C4-2B (cell line): ENCODE data around the gene HOXC10.

Source experiments
- H3K27ac ChIP-seq: fragments of 450-650 bp; 2 replicates; pipeline ENCODE4 v1.5.1; 2017
- ZFX ChIP-seq: fragments of 450-650 bp; IDR thresholded peaks from 2 replicates; pipeline ENCODE4 v1.6.1; 2017
- TF ChIP-seq, protein P1 (sequence below): fragments of 450-650 bp; conservative IDR thresholded peaks from 2 replicates; pipeline ENCODE4 v1.5.1; 2017; ENCODE audit warnings: mild to moderate bottlenecking

The HOXC10 gene

DNA sequence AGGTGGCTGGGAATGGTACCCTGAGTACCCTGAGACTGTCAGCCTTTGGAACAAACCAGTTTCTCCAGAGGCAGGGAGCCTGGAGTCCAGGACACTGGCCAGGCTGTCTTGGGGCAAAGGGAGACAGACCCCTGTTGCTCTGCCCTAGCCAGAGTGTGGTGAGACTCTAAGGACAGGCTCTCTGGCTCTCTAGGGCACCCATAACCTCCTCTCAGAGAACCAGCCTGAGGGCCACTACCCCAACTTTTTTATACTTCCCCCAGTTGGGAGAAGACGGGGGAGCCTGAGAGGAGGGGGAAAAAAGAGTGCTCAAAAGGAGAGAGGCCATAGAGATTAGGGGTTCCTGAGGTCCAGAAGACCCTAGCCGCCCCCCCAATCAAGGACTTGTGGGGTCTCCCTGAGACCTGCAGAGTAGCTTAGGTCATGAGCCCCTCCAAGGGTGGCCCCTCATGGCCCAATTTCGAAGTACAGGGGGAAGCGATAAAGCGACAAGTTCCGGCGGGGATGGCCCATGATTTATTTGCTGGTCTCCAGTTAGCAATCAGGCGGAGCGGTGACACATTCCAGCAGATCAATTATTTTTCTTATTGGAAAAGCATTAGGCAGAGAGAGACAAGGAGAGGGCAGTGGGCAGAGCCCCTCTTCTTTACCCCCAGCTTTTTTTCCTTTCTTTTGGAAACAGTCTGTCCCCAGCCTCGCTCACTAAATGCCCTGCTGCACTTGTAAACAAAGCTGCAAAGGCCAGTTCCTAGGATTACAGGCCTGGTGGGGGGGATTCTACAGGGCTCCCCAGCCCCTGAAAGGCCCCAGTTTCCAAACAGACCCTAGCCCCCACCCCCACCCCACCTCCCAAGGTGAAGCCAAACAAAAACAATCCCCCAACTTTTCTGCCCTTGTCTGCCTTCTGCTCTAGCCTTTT is 25.4 kb downstream of the HOXC10 start:
- peak overlapping the region; percentile 15; the same call in 1 of the 2 replicates for H3K27ac ChIP-seq
- TF ChIP-seq ZFX, result no peak
- TF ChIP-seq, protein P1, sequence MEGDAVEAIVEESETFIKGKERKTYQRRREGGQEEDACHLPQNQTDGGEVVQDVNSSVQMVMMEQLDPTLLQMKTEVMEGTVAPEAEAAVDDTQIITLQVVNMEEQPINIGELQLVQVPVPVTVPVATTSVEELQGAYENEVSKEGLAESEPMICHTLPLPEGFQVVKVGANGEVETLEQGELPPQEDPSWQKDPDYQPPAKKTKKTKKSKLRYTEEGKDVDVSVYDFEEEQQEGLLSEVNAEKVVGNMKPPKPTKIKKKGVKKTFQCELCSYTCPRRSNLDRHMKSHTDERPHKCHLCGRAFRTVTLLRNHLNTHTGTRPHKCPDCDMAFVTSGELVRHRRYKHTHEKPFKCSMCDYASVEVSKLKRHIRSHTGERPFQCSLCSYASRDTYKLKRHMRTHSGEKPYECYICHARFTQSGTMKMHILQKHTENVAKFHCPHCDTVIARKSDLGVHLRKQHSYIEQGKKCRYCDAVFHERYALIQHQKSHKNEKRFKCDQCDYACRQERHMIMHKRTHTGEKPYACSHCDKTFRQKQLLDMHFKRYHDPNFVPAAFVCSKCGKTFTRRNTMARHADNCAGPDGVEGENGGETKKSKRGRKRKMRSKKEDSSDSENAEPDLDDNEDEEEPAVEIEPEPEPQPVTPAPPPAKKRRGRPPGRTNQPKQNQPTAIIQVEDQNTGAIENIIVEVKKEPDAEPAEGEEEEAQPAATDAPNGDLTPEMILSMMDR, result no peak

DNA sequence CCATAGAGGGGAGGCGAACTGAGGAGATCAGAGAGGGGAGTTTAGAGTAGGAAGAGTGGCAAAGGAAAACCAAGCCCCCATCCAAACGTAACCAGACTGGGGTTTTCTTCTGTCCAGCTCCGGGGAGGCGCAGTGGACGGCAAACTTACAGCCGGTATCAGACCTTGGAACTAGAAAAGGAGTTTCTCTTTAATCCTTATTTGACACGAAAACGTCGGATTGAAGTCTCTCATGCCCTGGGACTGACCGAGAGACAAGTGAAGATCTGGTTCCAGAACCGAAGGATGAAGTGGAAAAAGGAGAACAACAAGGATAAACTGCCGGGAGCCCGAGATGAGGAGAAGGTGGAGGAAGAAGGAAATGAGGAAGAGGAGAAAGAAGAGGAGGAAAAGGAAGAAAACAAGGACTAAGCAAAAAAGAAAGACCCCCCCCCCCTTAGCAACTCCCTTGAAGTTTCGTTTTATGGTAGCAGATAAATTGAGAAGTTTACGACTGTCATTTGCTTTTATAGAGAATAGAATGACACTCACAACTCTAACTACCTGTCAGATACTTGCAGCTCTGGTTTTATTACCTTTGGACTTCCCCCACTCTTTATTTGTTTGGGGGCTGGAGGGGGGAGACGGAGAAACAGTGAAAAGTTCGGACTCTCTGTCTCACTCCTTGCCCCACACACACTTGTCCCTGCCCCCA is 26.2 kb downstream of the HOXC10 start:
- no peak for TF ChIP-seq ZFX
- TF ChIP-seq, protein P1, result no peak
- H3K27ac ChIP-seq, result peak overlapping the region; percentile 15; the same call in 1 of the 2 replicates

DNA sequence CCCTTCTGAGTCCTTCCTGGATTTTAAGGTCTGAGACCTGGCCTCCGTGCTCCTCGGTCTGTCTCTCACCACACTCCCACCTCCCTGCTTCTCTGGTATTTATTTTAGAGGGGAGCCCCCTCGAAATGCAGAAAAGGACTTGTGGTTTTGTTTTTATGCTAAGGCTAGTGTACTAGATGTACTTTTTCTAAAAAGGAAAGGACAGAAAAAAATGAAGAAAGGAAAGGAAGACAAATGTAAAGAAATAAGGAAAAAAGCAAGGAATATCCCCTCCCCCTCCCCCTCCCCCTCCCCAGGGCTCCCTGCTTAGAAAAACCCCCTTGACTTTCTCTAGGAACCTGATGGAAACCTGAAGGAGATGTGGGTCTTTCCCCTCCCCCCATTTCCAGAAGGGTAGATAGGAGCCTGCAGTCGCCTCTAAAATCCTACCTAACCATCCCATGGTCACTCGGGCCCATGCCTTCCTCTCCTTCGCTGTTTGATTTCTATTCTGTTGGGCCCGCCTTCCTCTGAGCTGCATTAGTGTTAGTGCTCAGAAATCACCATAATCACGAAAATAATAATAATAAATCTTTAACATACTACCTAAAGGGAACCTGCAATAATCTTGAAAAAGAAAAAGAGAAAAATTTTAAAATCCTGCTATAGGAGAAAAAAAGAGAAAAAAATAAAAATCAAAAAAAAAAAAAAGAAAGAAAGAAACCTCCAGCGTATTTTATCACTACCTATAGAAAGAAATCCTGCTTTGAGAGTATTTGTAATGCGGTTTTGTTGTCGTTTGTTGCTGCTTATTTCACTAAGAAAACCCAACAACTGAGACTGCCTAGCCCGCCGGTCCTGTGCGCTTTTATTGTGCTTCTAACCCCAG is 27.0 kb downstream of the HOXC10 start:
- TF ChIP-seq ZFX, result no peak
- TF ChIP-seq, protein P1, result no peak
- no peak overlapping the region for H3K27ac ChIP-seq

DNA sequence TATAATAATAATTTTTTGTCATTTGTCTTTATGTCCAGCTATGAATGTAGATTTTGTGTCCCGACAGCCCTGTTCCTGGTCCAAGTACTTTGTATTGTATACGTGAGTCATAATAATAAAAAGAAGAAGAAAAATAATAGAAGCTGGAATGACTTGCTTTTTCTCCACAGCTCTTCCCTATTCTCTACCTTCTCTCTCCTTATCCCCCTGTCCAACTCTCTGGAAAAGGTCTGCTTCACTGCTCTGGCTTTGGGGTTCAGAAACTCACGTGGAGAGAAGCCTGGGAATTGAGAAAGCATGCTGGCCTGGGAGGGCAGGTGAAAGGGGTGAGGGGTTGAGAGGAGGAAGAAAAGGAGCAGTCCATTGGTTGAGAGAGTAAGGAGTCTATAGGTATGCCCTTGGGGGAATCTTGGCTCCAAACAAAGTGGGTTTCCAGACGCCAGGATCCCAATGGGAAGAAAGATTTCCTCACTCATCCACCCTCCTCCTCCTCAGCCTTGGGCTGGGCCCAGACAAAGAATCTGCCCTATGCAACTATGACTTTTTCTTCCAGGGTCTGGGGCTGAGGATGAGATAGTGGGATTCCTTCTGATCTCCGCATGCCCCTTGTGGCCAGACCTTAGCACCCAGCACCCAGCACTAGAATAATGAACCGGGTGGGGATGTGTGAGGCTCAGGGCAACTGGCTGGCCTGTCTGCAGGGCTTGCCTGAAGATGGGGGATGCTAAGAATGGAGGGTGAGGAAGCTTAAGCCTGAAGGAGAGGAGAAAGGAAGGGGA is 27.9 kb downstream of the HOXC10 start:
- TF ChIP-seq, protein P1, result no peak
- TF ChIP-seq ZFX, result no peak
- no peak overlapping the region for H3K27ac ChIP-seq

DNA sequence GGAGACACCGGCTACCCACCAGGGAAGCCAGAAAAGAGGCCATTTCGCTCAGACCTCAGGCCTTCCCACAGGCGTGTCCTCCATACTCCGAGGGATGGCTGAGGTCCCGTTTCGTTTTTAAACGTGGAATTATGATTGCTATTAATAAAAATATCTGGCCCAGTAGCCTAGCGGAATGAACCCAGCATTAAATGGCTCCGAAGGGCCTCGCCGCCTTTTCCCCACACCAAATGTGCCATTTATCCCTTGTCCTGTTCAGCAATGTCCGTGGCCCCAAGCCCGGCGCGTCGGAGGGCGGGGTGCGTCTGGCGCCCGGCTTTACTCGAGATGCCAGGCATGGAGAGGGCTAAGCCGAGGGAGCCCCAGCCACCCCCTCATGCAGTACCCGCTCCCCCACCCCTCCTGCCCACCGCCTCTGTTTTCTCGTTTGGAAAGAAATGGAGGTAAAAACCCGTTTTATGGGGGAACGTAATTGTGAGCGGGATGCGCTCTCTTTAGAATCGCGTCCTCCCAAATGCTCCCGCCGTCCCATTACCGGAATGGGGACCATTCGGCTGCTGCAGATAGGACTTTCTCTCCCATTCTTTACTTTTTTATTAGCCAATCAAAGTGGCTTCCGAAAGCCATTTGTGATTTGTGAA is 29.6 kb downstream of the HOXC10 start:
- peak overlapping the region; percentile 89; the same call in 1 of the 2 replicates for H3K27ac ChIP-seq
- TF ChIP-seq ZFX, result no peak
- TF ChIP-seq, protein P1, result no peak
